GM21786 (cell line): ENCODE results near the gene ZIC2.
"Not testable (repeated sequence)": the region's sequence is repeated elsewhere in the genome, so short reads cannot be mapped to it uniquely, and the experiment has no call there.

Experiments used
- ATAC-seq: cut with Tn5 transposase; IDR thresholded peaks from one replicate; pipeline ENCODE4 v1.9.1; 2021; ENCODE audit not compliant: unreplicated experiment

ZIC2 gene

DNA sequence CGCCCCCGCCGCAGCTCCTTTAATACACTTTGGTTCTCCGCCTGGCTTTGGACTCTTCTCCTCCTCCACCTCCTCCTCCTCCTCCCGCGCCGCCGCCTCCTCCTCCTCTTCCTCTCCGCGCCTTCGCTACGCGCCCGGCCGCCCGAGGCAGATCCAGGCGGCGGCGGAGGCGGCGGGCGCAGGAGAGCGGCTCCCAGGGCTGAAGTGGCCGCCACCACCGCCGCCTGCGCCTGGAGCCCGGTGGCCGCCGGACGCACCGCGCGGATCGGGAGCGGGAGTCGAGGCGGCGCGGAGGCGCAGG lies at the start of gene ZIC2:
Gene ZIC2, plus strand, starts transcription at position 50 of the 301 bp plus-strand sequence. CDS start 281 bp downstream, outside the sequence.
- ATAC-seq = no peak

DNA sequence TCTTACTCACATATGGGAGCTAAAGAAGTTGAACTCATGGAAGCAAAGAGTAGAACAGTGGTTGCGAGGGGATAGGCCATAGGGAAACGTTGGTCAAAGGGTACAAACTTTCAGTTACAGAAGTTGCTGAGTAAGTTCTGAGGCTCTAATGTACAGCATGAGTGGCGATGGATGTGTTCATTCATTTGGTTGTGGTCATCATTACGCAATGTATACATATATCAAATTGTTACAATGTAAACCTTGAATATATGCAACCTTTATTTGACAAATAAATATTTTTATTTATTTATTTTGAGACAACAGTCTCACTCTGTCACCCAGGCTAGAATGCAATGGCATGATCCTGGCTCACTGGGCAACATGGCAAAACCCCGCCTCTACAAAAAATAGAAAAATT lies 48.7 kb upstream of the ZIC2 start:
- no peak for ATAC-seq

DNA sequence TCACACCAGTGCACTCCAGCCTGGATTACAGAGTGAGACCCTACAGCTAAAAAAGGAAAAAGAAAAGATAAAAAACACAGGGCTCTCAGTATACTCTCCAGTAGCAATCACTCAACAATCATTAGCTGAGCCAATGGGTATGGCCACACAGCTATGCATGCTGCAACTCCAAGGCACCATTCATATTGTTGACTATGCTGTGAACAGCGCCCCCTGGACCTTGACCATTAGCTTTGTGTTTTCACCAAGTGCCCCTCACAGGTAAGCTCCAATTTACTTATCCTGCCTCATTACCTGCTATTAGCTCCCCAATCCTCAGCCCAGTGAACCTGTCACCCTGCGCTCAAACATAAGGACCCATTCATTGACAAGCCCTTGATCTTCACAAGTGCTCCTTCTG lies 45.8 kb upstream of the ZIC2 start:
- ATAC-seq = no peak

DNA sequence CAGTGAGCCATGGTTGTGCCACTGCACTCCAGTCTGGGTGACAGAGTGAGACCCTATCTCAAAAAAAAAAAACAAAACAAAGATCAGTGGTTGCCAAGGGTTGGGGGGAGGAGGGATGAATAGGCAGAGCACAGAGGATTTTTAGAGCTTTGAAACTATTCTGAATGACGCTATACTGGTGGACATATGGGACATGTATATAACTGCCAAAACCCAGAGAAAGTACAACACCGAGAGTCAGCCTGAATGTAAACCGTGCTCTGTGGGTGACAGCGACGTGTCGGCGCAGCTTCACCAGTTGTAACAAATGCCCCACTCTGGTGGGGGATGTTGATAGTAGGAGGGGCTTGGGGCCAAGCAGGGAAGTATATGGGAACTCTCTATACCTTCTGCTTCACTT lies 42.9 kb upstream of the ZIC2 start:
- ATAC-seq = no peak

DNA sequence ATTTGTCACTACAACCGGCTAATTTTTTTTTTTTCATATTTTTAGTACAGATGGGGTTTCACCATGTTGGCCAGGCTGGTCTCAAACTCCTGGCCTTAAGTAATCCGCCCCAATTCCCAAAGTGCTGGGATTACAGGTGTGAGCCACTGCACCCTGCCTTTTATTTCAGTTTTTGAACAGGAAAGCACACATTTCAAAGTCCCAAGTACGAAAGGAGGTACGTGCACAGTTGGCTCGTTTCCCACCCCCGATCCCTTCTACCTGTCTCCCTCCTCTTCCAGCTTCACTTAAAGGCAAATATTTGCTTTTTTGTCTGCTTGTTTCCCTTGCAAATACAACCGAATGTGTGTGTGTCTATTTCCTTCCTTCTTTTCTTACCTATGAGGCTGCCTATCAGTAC lies 40.5 kb upstream of the ZIC2 start:
- no peak for ATAC-seq

DNA sequence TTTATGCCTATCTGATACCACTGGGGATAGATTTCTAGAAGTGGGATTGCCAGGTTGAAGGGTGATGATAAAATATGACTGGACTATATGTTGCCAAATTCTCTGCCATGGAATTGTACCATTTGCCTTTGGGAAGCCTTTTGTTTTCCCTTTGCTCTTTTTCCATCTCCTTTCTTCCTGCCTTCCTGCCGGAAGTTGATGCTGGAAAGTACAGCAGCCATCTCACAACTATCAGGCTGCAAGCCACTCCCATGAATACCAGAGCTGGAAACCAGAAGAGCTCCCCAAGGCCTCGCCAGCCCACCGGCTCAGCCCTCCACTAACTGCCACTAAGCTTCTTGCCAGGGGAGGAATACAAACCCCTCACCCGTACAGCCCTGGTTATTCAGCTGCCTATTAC lies 39.7 kb upstream of the ZIC2 start:
- no peak for ATAC-seq

DNA sequence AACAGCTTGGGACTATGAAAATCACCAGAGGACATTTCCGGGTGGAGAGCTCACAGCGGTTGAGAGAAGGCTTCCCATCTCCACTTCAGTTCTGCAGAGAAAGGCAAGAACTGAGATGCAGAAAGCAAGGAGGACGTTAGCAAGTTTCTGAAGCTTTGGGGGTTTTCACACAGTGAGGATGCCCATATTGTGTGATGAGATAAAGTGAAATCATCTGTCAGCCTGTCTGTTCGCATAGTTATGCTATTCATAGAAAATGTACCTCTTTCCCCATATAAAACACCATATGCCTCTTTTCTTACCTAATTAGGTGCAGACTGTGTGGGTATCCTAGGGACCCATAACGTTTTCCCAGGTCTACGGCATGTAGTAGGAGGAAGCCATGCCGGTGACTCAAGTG lies 37.5 kb upstream of the ZIC2 start:
- ATAC-seq = no peak

DNA sequence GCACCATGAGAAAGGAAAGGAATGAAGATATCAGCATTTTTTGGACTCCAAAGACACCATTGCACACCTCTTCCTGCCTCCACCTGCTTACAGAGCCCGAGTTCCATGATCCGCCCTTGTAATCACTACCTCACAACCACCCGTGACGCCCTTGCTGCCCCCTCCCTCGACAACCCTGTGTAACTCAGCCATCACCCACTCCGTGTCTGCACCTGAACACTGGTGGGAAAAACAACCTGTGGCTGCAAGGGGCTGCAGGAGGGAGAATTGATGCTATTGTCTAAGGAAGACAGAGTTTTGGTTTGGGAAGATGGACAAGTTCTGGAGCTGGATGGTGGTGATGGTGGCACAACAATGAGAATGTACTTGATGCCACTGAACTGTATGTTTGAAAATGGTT lies 37.0 kb upstream of the ZIC2 start:
- ATAC-seq = no peak

DNA sequence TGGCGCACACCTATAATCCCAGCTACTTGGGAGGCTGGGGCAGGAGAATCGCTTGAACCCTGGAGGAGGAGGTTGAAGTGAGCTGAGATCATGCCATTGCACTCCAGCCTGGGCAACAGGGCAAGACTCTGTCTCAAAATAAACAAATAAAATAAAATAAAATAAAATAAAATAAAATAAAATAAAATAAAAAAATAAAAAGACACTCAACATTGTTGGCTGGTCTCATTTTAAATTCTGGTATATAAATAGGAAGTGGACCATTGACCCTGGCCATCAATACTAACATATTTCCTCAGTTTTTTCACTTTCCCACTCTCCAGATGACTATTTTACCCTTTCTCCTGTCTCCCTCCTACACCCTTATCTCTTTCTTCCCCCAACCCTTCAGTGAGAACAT lies 36.1 kb upstream of the ZIC2 start:
- not testable (repeated sequence) for ATAC-seq

DNA sequence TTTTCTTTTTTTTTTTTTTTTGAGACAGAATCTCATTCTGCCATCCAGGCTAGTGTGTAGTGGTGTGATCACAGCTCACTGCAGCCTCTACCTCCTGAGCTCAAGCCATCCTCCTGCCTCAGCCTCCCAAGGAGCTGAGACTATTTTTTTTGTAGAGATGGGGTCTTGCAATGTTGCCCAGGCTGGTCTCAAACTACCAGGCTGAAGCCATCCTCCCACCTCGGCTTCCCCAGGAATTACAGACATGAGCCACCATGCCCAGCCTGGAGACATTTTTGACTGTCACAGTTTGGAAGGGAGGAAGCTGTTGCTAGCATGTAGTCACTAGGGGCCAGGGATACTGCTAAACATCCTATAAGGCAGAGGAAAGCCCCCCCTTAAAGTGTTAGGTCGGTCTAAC lies 33.9 kb upstream of the ZIC2 start:
- ATAC-seq = no peak

DNA sequence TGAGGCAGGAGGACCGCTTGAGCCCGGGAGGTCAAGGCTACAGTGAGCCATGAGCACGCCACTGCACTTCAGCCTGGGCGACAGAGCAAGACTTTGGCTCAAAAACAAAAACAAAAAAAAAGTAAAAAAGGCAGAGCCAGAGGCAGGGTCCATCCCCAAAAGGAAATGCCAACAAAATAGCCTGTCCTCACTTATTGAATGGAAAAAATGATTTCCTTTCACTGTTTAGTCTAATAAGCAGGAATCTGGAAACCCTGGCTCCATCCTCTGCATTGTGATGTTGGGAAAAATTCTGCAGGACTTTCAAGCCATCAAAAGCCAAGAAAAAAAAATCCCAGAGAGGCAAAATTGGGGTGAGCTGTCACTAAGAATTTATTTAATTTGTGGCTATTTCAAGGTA lies 33.2 kb upstream of the ZIC2 start:
- ATAC-seq = no peak

DNA sequence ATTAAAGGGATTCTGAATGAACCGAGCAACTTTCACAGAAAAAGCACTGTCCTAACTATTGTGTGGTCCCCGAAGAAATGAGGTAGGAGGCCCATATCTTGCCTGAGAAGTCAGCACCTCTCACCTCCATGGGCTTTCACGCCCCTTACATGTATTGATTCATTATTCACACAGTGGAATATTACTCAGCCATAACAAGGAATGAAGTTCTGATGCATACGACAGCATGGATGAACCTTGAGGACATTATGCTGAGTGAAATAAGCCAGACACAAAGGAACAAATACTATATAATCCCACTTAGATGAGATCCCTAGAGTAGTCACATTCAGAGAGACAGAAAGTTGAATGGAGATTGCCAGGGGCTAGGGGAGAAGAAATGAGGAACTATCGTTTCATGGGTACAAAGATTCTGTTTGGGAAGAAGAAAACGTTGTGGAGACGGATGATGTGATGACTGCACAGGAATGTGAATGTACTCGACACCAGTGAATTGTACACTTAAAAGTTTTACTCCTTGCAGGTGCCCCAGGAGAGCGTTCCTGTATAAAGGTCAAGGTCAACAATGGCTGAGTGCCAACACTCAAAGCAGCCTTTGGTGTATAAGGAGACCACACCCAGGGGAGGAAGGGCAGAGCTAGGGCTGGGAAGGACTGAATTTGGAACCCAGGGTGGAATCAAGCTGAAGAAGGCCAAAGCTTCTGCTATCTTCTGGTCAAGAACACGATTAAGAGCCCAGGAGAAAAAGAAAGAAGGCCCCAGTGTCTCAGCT lies 32.5 kb upstream of the ZIC2 start:
- no peak for ATAC-seq

DNA sequence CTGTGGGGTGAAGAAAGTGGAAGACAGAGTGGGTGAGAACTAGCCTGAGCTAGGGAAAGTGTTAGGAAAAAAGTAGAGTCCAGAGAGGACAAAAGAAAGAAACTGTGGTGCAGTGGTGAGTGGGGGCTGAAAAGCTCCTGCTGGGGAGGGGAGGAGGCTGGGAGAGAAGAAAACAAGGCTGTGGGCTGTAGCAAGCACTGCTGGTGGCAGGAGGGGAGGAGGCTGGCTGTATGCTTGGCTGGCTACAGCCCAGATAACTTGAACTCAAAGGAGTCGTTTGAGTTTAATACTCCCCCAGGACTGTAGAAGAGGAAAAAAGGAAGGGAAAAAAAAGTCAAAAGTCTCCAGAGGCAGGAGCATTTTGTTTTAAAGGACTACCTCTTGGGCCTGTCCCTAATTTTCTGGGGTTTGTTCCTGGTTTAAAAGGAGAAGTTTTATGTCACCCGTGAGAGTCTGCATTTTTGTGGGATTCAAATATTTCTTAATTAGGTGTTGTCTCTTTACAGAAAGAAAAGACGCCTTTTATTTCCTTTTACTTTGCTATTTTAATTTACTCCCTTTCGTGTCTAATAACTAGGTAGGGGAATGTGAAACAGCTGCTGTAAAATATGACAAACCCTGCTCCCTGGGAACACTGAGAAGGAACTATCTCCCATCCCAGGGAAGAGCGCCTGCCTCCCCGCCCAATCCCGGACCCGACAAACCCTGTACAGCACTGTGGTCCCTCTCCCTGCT lies 31.7 kb upstream of the ZIC2 start:
- ATAC-seq = no peak

DNA sequence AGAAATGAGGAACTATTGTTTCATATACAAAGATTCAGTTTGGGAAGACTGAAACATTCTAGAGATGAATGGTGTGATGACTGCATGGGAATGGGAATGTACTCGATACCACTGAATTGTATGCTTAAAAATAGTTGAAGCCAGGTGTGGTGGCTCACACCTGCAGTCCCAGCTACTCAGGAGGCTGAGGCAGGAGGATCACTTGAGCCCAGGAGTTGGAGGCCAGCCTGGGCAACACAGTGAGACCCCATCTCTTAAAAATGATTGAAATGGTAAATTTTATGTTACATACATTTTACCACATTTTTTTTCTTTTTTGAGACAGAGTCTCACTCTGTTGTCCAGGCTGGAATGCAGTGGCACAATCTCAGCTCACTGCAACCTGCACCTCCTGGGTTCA lies 29.9 kb upstream of the ZIC2 start:
- not testable (repeated sequence) for ATAC-seq

DNA sequence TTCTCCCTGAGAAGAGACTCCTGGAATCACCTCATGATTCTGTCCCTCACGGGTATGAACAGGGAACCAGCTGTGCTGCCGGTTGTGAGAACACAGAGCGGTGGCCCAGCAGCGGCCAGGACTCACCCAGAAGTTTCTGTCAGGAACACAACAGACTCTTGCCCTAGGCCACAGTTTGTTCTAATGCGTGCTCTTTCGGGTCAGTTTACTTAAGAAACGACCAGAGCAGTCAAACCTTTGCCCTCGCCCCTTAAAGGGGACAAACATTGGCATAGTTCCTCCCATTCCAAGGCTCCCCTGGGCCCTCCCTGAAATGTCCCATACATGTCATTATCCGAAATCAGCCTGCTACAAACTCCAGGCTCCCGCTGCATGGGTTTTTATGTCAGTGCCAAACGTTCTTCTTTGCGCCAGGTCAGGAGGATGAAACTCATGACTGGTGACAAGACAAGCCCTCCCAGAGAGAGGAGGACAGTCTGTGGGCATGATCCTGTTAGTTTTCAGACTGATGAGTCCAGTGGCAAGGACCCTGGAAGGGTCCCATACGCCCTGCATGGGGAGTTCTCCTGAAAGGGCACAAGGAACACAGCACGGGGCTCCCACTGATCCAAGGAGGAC lies 28.3 kb upstream of the ZIC2 start:
- no peak for ATAC-seq

DNA sequence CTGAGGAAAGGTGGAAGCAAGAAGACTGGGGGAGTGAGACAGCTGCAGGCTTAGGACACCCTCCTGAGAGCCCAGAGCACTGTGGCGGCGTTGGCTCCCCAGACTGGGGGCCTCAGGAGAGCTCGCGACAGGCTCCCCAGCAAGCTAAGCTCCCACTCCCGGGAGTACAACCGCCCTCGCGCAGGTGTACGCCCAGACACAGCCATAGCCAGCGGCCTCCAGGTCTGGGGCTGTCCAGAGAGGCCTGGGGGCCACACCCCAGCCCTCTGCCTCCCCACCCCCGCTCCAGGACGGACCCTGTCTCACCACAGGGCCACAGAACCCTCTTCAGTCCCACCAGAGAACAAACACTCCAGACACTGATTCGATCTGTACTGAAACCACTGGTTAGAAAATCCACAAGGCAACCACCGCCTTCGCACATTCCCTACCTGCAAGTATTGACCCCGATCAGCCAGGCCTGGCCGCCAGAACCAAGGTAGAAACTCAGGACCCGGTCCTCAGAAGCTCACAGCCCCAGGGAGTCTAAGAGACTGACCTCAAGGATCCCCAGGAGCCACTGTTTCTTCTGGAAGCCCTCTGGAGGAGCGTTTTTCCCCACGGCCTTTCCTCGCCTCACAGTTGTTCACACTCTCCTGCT lies 26.4 kb upstream of the ZIC2 start:
- ATAC-seq = no peak

DNA sequence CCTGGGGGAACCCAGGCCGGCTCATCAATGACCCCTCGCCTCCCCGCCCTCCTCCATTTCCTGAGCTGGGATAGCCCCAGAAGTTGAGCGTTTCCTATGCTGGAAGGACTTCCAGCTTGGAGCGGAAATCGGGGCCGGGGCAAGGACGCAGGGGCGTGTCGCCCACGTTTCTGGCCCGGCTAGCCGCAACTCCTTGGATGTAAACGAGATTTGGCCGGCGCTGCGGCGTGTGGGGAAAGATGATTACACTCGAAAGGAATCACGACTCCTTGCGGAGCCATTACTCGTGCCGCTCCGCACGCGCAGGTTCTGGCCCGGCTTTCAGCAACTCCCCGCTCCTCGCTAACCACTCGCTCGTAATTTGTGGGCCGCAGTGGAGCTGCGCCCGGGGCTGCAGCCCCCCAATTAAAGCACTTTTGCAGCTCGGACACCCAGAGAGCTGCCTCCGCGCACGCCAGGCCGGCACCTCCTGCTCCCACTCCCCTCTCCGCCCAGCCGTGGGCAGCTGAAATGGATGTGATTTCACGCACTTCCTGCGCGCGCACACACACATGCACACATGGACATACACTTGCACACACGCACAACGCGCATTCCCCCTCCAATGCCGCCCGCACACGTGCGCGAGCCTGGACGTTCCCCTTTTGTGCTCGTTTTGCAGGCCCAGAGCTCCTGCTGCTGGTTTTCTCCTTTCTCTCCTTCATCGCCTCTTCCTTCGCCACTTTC lies 25.7 kb upstream of the ZIC2 start:
- no peak for ATAC-seq

DNA sequence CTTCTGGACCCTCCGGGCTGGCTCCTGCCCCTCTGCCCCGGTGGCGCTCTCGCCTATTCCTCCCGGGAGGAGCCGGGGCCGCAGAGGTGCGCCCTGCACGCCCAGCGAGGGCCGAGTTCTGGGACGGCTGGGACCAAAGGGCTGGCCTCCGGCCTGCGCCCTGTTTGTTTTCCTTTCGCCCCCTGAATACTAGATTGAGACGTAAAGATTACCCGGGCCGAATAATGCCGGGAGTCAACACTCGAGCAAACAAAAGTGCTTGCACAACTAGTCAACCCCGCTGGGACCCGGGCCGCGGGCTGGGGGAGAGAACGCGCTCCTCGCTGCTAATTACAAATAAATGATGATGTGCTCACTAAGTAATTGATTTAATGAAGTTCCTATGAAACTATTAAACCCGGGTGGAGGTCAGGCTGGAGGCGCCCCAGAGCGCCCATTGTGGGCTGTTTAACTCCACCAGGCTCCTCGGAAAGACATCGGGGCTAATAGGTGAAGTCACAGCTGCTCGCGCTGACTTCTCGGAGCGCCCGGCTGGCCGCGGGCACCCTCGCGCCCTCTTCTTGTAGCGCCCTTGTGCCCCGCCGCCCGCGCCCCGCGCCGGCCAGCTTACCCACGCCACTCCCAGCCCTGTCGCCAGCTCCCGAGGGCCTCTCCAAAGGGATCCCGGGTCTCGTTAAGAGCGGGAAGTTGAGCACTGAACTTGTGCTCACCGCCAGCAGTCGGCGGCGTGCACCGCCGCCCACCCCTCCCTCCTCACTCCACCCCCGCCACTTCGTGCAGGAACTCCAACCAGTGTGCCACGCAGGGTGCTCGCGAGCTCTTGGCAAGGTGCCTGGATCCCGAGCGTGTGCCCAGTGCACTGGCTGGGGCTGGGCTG lies 24.9 kb upstream of the ZIC2 start:
- ATAC-seq = no peak

DNA sequence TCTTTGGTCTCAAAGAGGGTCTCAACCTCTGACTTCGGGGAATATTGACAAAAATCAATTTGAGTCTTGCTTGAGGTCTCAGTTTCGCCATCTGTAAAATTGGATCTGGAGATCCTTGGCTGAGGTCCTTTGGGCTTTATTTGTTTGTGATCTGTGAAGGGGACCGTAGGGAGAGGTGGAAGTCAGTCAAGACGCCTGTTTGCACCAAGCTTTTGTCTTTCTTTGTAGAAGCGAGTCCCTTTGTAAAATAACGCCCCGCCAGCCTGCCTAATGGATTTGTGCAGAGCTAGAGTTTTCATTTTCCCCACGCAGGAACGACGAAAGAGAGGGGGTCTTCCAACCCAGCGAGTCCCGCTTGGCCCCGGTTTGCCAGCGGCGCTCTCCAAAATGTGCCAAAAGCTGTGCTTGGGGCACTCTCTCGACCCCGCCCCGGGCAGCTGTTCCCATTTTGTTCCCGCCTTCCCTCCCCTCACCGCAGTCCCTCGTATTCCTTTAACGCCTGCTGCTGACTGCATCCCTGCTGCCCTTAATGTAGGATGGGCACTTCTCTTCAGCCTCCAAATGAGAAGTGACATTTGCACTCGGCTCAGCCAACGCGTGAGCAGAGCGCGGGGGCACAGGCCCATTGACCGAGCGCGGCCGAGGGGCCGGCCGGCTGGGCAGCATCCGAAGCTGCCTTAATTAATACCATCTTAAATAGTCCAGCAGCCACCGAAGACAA lies 23.0 kb upstream of the ZIC2 start:
- ATAC-seq = no peak

DNA sequence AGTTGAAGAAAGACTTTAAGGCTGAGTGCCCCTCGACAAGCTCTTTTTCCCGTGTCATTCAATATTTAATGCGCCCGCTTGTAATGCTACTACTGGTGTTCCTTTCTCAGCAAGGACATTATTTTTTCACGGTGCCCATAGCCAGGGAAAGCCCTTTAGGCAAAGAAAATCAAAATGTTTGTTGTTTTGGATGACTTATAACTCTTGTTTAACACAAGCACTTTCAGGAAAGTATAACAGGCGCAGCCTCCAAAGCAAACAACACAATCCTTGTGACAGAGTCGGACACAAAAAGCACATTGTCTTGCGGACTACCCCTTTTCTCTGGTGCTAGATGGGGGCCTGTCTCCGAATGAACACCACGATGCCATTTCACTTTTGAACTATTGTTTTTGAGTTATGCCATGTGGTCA lies 22.5 kb upstream of the ZIC2 start:
- ATAC-seq = no peak
